BLaER1 treated with 17β-estradiol and CSF1 and Interleukin-3, amounts not matched to agents 10 nM and 100 nM (cell line): Measurements from ENCODE around the gene SLC35F5.

Experiments used
- H3K27ac ChIP-seq, 11 experiments: shearing (Covaris generic); formaldehyde crosslinking; 2 replicates each; pipeline ENCODE4 v1.8.1; 2022
- H3K27me3 ChIP-seq, 11 experiments: shearing (Covaris generic); formaldehyde crosslinking; 2 replicates each; pipeline ENCODE4 v1.8.1; 2022
- H3K36me3 ChIP-seq, 11 experiments: shearing (Covaris generic); formaldehyde crosslinking; 2 replicates each; pipeline ENCODE4 v1.8.1; 2022
- H3K4me1 ChIP-seq, 10 experiments: shearing (Covaris generic); formaldehyde crosslinking; 2 replicates each; pipeline ENCODE4 v1.8.1; 2022
- H3K4me2 ChIP-seq, 11 experiments: shearing (Covaris generic); formaldehyde crosslinking; 2 replicates each; pipeline ENCODE4 v1.8.1; 2022
- H3K4me3 ChIP-seq, 10 experiments: shearing (Covaris generic); formaldehyde crosslinking; 2 replicates each; pipeline ENCODE4 v1.8.1; 2022
- H3K9ac ChIP-seq, 11 experiments: shearing (Covaris generic); formaldehyde crosslinking; 2 replicates each; pipeline ENCODE4 v1.8.1; 2022
- H3K9me3 ChIP-seq, 11 experiments: shearing (Covaris generic); formaldehyde crosslinking; replicated peaks in 1 of 11; 2 replicates each; pipeline ENCODE4 v1.8.1; 2022
- H4K20me1 ChIP-seq, 11 experiments: shearing (Covaris generic); formaldehyde crosslinking; 2 replicates each; pipeline ENCODE4 v1.8.1; 2022
- Cebpa-rat ChIP-seq, 11 experiments: shearing (Covaris generic); IDR thresholded peaks; 2 replicates each; pipeline ENCODE4 v1.8.1; 2022

The SLC35F5 gene

GRCh38 chr2:113739849-113740248 lies 16.6 kb downstream of the SLC35F5 start:
- Histone ChIP-seq H3K4me2 (no peak overlapping the region), H3K4me1 (peaks cover 0 to 7% (median 0%) of the 10 kb centered on the region in 10 experiments; a peak in 4 of 20 replicates), H3K9me3 (no peaks in the 10 kb centered on the region), H3K4me3 (no peak overlapping the region), H3K9ac (no peak overlapping the region), H3K36me3 (peaks cover 82 to 100% (median 95%) of the 10 kb centered on the region in 11 experiments), H4K20me1 (peaks cover 0 to 5% (median 0%) of the 10 kb centered on the region in 11 experiments; a peak in 1 of 22 replicates), H3K27ac (no peak overlapping the region), H3K27me3 (no peaks in the 10 kb centered on the region)
- TF ChIP-seq Cebpa-rat (IDR thresholded peaks at IDR 0.05) = no peak

DNA sequence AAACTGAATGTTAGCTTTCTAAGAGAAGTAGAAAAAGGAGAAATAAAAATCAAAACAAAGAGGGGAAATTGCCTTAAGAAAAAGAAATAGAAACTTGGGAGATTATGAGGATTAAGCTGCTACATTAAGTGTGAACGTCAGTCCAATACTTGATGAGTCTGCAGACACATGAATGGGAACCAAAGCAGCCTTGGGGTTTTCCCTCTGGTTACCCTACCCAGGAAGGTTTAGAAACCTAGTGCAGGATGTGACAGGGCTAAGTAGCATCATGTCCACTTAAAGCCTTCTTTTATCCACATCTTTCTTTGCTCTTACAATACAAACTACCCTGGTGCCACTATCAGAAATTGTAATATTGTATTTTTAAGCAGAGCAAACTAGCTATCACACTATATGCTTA lies 22.3 kb downstream of the SLC35F5 start:
- Histone ChIP-seq H3K9ac (no peak overlapping the region), H3K36me3 (peaks cover 49 to 100% (median 85%) of the 10 kb centered on the region in 11 experiments), H3K4me2 (peak overlapping the region in 1 of 11 experiments; percentile 26; a peak in 3 of 22 replicates)

DNA sequence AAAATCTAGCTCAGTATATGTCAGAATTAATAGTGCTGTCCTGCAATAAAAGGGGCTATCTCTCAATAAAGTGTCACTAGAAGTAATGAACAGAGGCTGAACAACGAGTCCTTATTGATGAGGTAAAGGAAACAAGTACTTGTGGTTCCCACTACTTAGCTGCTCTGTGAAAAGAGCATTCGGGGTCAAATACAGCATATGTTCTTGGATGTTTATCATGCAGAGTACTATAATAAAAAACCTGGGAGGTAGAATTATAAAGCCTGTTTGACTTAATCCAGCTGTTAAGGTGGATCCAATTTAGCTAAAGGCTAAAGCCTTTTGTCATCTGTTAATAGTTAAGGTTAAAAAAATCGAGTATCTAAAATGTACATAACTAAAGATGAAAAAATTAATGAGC lies 32.4 kb downstream of the SLC35F5 start:
- H3K9me3 ChIP-seq = peaks cover 0 to 14% (median 0%) of the 10 kb centered on the region in 11 experiments; a peak in 5 of 22 replicates
- peaks cover 0 to 5% (median 0%) of the 10 kb centered on the region in 10 experiments; a peak in 3 of 20 replicates for H3K4me1 ChIP-seq
- peaks cover 34 to 93% (median 61%) of the 10 kb centered on the region in 11 experiments for H3K36me3 ChIP-seq
- no peak overlapping the region for H3K4me3 ChIP-seq
- H3K4me2 ChIP-seq = no peak overlapping the region
- peaks cover 0 to 12% (median 0%) of the 10 kb centered on the region in 11 experiments; a peak in 4 of 22 replicates for H4K20me1 ChIP-seq
- H3K9ac ChIP-seq = no peak overlapping the region
- H3K27ac ChIP-seq = no peak overlapping the region
- no peak for TF ChIP-seq Cebpa-rat (IDR thresholded peaks at IDR 0.05)
- no peaks in the 10 kb centered on the region for H3K27me3 ChIP-seq

More for the DNA sequence above, 22.3 kb downstream of the SLC35F5 start:
- H3K27me3 ChIP-seq = no peaks in the 10 kb centered on the region
- H3K4me3 ChIP-seq = no peak overlapping the region
- peaks cover 0 to 7% (median 0%) of the 10 kb centered on the region in 11 experiments; a peak in 2 of 22 replicates for H4K20me1 ChIP-seq
- no peak overlapping the region for H3K27ac ChIP-seq
- H3K4me1 ChIP-seq = peaks cover 0 to 18% (median 0%) of the 10 kb centered on the region in 10 experiments; a peak in 4 of 20 replicates
- H3K9me3 ChIP-seq = no peaks in the 10 kb centered on the region
- TF ChIP-seq Cebpa-rat (IDR thresholded peaks at IDR 0.05) = no peak

- Histone ChIP-seq H3K4me2 (no peak overlapping the region), H4K20me1 (peaks cover 0 to 12% (median 0%) of the 10 kb centered on the region in 11 experiments; a peak in 4 of 22 replicates), H3K27ac (no peak overlapping the region), H3K9ac (no peak overlapping the region), H3K4me3 (no peak overlapping the region), H3K9me3 (peaks cover 0 to 14% (median 0%) of the 10 kb centered on the region in 11 experiments; a peak in 5 of 22 replicates), H3K4me1 (peaks cover 0 to 5% (median 0%) of the 10 kb centered on the region in 10 experiments; a peak in 3 of 20 replicates), H3K36me3 (peaks cover 31 to 92% (median 59%) of the 10 kb centered on the region in 11 experiments), H3K27me3 (no peaks in the 10 kb centered on the region)
- no peak for TF ChIP-seq Cebpa-rat (IDR thresholded peaks at IDR 0.05)
These were observed 33.0 kb downstream of the SLC35F5 start for GRCh38 chr2:113723411-113723810.

DNA sequence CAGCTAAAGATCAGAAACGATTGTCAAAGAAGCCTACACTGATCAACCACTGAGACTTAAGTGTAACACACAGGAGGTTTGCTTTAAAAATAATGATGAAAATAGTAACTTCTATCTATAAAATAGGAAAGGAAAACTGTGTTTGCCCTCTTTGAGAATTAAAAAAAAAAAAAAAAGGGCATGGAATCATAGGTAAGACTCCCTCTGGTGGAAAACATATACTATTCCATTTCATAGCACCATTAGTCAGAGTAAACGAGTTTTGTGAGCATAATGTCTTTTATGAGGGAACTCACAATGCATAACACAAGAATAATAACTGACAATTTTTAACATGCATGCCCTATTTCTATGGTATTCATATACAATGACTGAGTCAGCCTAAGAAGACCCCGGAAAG lies 36.3 kb downstream of the SLC35F5 start:
- no peak for TF ChIP-seq Cebpa-rat (IDR thresholded peaks at IDR 0.05)
- Histone ChIP-seq H3K9ac (no peak overlapping the region), H4K20me1 (peaks cover 0 to 14% (median 0%) of the 10 kb centered on the region in 11 experiments; a peak in 4 of 22 replicates), H3K36me3 (peaks cover 36 to 94% (median 66%) of the 10 kb centered on the region in 11 experiments), H3K27me3 (no peaks in the 10 kb centered on the region), H3K4me1 (no peaks in the 10 kb centered on the region), H3K4me2 (no peak overlapping the region), H3K27ac (no peak overlapping the region), H3K9me3 (no peaks in the 10 kb centered on the region), H3K4me3 (no peak overlapping the region)

DNA sequence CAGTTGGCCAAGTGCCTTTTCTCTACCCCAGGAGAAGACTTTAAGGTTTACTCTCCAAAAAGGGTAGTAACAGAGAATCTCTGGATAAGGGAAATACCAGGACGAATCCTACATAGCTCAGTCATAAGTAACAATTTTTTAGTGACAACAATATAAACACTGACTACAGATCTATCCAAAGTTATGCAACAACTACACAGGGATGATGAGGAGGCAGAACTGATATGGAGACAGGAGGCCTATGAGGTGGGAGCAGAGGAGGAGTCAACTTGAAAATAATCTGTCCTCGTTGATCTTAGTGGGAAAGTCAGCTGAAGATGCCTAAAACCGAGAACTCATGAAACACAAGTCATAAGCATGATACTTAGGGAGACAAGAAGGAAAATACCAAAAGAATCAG lies 40.2 kb downstream of the SLC35F5 start:
- Histone ChIP-seq H3K27me3 (no peaks in the 10 kb centered on the region), H3K4me1 (no peaks in the 10 kb centered on the region), H3K4me2 (no peak overlapping the region), H4K20me1 (peaks cover 0 to 14% (median 0%) of the 10 kb centered on the region in 11 experiments; a peak in 2 of 22 replicates), H3K9me3 (no peaks in the 10 kb centered on the region), H3K9ac (no peak overlapping the region), H3K4me3 (no peak overlapping the region), H3K36me3 (peaks cover 49 to 90% (median 69%) of the 10 kb centered on the region in 11 experiments), H3K27ac (no peak overlapping the region)
- TF ChIP-seq Cebpa-rat (IDR thresholded peaks at IDR 0.05) = no peak

- H4K20me1 ChIP-seq = peaks cover 0 to 5% (median 0%) of the 10 kb centered on the region in 11 experiments; a peak in 1 of 22 replicates
- no peaks in the 10 kb centered on the region for H3K4me1 ChIP-seq
- no peaks in the 10 kb centered on the region for H3K27me3 ChIP-seq
- no peak overlapping the region for H3K4me2 ChIP-seq
- no peak for TF ChIP-seq Cebpa-rat (IDR thresholded peaks at IDR 0.05)
- H3K4me3 ChIP-seq = no peak overlapping the region
- no peaks in the 10 kb centered on the region for H3K9me3 ChIP-seq
- H3K27ac ChIP-seq = no peak overlapping the region
- no peak overlapping the region for H3K9ac ChIP-seq
- peaks cover 43 to 72% (median 53%) of the 10 kb centered on the region in 11 experiments for H3K36me3 ChIP-seq
These were observed 43.5 kb downstream of the SLC35F5 start for GRCh38 chr2:113712941-113713340.

DNA sequence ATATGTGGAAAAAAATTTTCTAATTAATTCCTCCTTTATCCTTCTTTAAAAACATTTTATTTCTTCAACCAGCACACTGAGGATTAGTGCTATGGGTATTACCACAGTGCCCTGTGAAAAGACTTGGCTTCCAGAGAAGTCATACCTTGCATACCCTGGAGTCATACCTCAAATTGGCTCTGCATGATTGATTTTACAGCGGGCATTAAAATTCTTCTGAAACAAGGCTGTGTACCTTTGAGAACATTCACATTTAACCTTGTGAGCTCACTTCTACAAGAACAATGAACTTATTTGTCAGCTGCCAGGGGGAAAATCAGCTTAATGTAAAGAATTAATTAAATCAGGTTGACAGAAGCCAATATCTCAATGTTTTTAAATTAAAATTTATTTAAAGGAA lies 44.6 kb downstream of the SLC35F5 start:
- Histone ChIP-seq H3K4me3 (no peak overlapping the region), H3K4me1 (no peaks in the 10 kb centered on the region), H3K9ac (no peak overlapping the region), H4K20me1 (peaks cover 0 to 5% (median 0%) of the 10 kb centered on the region in 11 experiments; a peak in 1 of 22 replicates), H3K9me3 (no peaks in the 10 kb centered on the region), H3K27me3 (no peaks in the 10 kb centered on the region), H3K27ac (no peak overlapping the region), H3K36me3 (peaks cover 36 to 61% (median 42%) of the 10 kb centered on the region in 11 experiments), H3K4me2 (no peak overlapping the region)
- no peak for TF ChIP-seq Cebpa-rat (IDR thresholded peaks at IDR 0.05)

GRCh38 chr2:113709022-113709421 lies 47.4 kb downstream of the SLC35F5 start:
- Histone ChIP-seq H3K36me3 (peaks cover 18 to 58% (median 29%) of the 10 kb centered on the region in 11 experiments), H3K27ac (no peak overlapping the region), H3K4me1 (0 out of 20 replicates have a peak, but pooled peaks cover 0 to 3% (median 0%) of the 10 kb centered on the region in 10 experiments), H3K9ac (no peak overlapping the region), H3K4me3 (no peak overlapping the region), H3K27me3 (no peaks in the 10 kb centered on the region), H3K9me3 (peaks cover 0 to 13% (median 8%) of the 10 kb centered on the region in 11 experiments; a peak in 11 of 22 replicates), H3K4me2 (no peak overlapping the region), H4K20me1 (0 out of 22 replicates have a peak, but pooled peaks cover 0 to 5% (median 0%) of the 10 kb centered on the region in 11 experiments)
- no peak for TF ChIP-seq Cebpa-rat (IDR thresholded peaks at IDR 0.05)
